MM.1S (cell line): ENCODE measurements around the gene LANCL3.
"Not testable (repeated sequence)": the region's sequence is repeated elsewhere in the genome, so short reads cannot be mapped to it uniquely, and the experiment has no call there.

Experiments used
- DNase-seq: peaks from one replicate; pipeline ENCODE4 v3.0.0-alpha.2; 2015
- H2AFZ ChIP-seq: fragments of 300-600 bp; sonication (generic); 2 replicates; pipeline ENCODE4 v1.6.0; 2016; ENCODE audit warnings: antibody characterized with exemption, low read length
- H3F3A ChIP-seq: fragments of 300-600 bp; sonication (generic); 2 replicates; pipeline ENCODE4 v1.6.1; 2016; ENCODE audit warnings: mild to moderate bottlenecking, antibody characterized with exemption, low read length, moderate library complexity, mixed read lengths; ENCODE audit not compliant: insufficient read depth
- H3K27ac ChIP-seq: fragments of 300-600 bp; sonication (generic); 2 replicates; pipeline ENCODE4 v1.5.1; 2016; ENCODE audit warnings: mild to moderate bottlenecking, low read length
- H3K27me3 ChIP-seq: fragments of 300-600 bp; sonication (generic); replicated peaks from 2 replicates; pipeline ENCODE4 v1.6.0; 2016; ENCODE audit warnings: low read length; ENCODE audit not compliant: insufficient read depth
- H3K36me3 ChIP-seq: fragments of 300-600 bp; sonication (generic); replicated peaks from 2 replicates; pipeline ENCODE4 v1.6.1; 2016; ENCODE audit warnings: mild to moderate bottlenecking, low read length, mixed read lengths; ENCODE audit not compliant: insufficient read depth
- H3K4me1 ChIP-seq: fragments of 300-600 bp; sonication (generic); 2 replicates; pipeline ENCODE4 v1.6.1; 2016; ENCODE audit warnings: low read length, mixed read lengths
- H3K4me2 ChIP-seq: fragments of 300-600 bp; sonication (generic); 2 replicates; pipeline ENCODE4 v1.6.0; 2016; ENCODE audit warnings: low read depth, low read length
- H3K4me3 ChIP-seq: fragments of 300-600 bp; sonication (generic); 2 replicates; pipeline ENCODE4 v1.5.1; 2016; ENCODE audit warnings: low read length, mixed read lengths
- H3K79me2 ChIP-seq: fragments of 300-600 bp; sonication (generic); 2 replicates; pipeline ENCODE4 v1.6.1; 2016; ENCODE audit warnings: mixed run types, low read length, mixed read lengths
- H3K9ac ChIP-seq: fragments of 300-600 bp; sonication (generic); 2 replicates; pipeline ENCODE4 v1.6.1; 2016; ENCODE audit warnings: low read length, mixed read lengths
- H3K9me2 ChIP-seq: fragments of 300-600 bp; sonication (generic); replicated peaks from 2 replicates; pipeline ENCODE4 v1.6.1; 2016; ENCODE audit warnings: mild to moderate bottlenecking, low read length, mixed read lengths; ENCODE audit not compliant: insufficient read depth
- H3K9me3 ChIP-seq: fragments of 300-600 bp; sonication (generic); replicated peaks from 2 replicates; pipeline ENCODE4 v1.6.1; 2016; ENCODE audit warnings: mild to moderate bottlenecking, low read length, mixed read lengths; ENCODE audit not compliant: insufficient read depth
- H4K20me1 ChIP-seq: fragments of 300-600 bp; sonication (generic); 2 replicates; pipeline ENCODE4 v1.6.1; 2016; ENCODE audit warnings: mild to moderate bottlenecking, low read length, moderate library complexity, mixed read lengths; ENCODE audit not compliant: insufficient read depth
- CTCF ChIP-seq: fragments of 300-600 bp; sonication (generic); IDR thresholded peaks from 2 replicates; pipeline ENCODE4 v1.5.1; 2016; ENCODE audit warnings: antibody characterized with exemption, low read length, mixed read lengths
- EZH2 ChIP-seq: fragments of 300-600 bp; sonication (generic); optimal IDR thresholded peaks from 2 replicates; pipeline ENCODE3; 2017; ENCODE audit warnings: low read depth, mild to moderate bottlenecking, antibody characterized with exemption, low read length, mixed read lengths
- EZH2phosphoT487 ChIP-seq: fragments of 300-600 bp; sonication (generic); IDR thresholded peaks from 2 replicates; pipeline ENCODE4 v1.6.1; 2018; ENCODE audit warnings: antibody characterized with exemption, low read length

Gene LANCL3

GRCh38 chrX:37578045-37578444 lies 6.6 kb downstream of the LANCL3 start:
- Histone ChIP-seq H3K79me2 (no peaks in the 10 kb centered on the region), H3K9me2 (no peaks in the 10 kb centered on the region), H3K36me3 (no peaks in the 10 kb centered on the region), H4K20me1 (no peaks in the 10 kb centered on the region), H3K4me1 (peaks cover 3% of the 10 kb centered on the region; the same call in 1 of the 2 replicates), H3K4me2 (no peak overlapping the region), H3K9ac (no peak overlapping the region), H3K9me3 (no peaks in the 10 kb centered on the region), H2AFZ (no peak overlapping the region), H3K27ac (no peak overlapping the region), H3F3A (no peaks in the 10 kb centered on the region), H3K4me3 (no peak overlapping the region), H3K27me3 (no peaks in the 10 kb centered on the region)
- no peak for DNase-seq
- TF ChIP-seq CTCF (no peak), EZH2phosphoT487 (no peak), EZH2 (no peak)

- Histone ChIP-seq H3F3A (no peaks in the 10 kb centered on the region), H3K9me2 (no peaks in the 10 kb centered on the region)
- no peak for TF ChIP-seq EZH2phosphoT487
- TF ChIP-seq EZH2, result no peak
- no peak for TF ChIP-seq CTCF
Observed at GRCh38 chrX:37580080-37580479, 8.6 kb downstream of the LANCL3 start.

GRCh38 chrX:37587337-37587736 lies 15.9 kb downstream of the LANCL3 start:
- H3K27ac ChIP-seq, H4K20me1 ChIP-seq, H3F3A ChIP-seq, H3K9me3 ChIP-seq, H3K4me2 ChIP-seq, H3K79me2 ChIP-seq, H3K9ac ChIP-seq, H3K4me1 ChIP-seq, H3K27me3 ChIP-seq, DNase-seq, H2AFZ ChIP-seq, H3K9me2 ChIP-seq, H3K36me3 ChIP-seq, H3K4me3 ChIP-seq: not testable (repeated sequence)

More at GRCh38 chrX:37580080-37580479, 8.6 kb downstream of the LANCL3 start:
- Histone ChIP-seq H2AFZ (no peak overlapping the region), H3K27ac (no peak overlapping the region), H3K4me3 (no peak overlapping the region), H3K9me3 (no peaks in the 10 kb centered on the region), H3K4me2 (no peak overlapping the region), H3K9ac (no peak overlapping the region), H3K79me2 (no peaks in the 10 kb centered on the region), H4K20me1 (no peaks in the 10 kb centered on the region), H3K36me3 (no peaks in the 10 kb centered on the region), H3K27me3 (no peaks in the 10 kb centered on the region), H3K4me1 (no peaks in the 10 kb centered on the region)
- DNase-seq, result no peak

DNA sequence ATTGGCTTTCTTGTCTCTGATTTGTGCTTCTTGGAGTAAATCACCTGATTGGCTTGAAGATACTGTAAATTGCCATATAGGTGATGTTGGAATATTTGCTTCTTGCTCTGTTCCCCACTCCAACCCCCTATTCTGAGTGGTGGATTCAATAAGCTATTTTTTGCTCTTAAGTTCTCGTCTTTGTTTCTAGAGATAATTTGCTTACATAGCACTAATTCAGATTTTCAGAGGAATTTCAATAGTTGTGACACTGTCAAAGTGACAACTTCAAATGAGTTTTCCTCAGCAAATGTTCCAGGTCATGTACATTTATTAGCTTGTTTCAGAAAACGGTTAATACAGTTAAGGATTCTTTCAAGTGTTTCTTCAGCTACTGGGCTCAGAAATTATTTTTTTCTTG lies 18.6 kb downstream of the LANCL3 start:
- H3K9me2 ChIP-seq, result no peaks in the 10 kb centered on the region
- H3K27ac ChIP-seq, result no peak overlapping the region
- no peak overlapping the region for H2AFZ ChIP-seq
- no peak for DNase-seq
- H3K4me3 ChIP-seq, result no peak overlapping the region
- no peaks in the 10 kb centered on the region for H3K4me1 ChIP-seq
- H4K20me1 ChIP-seq, result no peaks in the 10 kb centered on the region
- H3K27me3 ChIP-seq, result no peaks in the 10 kb centered on the region
- H3K9ac ChIP-seq, result no peak overlapping the region
- no peaks in the 10 kb centered on the region for H3K79me2 ChIP-seq
- H3F3A ChIP-seq, result no peaks in the 10 kb centered on the region
- H3K36me3 ChIP-seq, result no peaks in the 10 kb centered on the region
- H3K4me2 ChIP-seq, result no peak overlapping the region
- TF ChIP-seq EZH2phosphoT487 (no peak), EZH2 (no peak), CTCF (no peak)
- no peaks in the 10 kb centered on the region for H3K9me3 ChIP-seq
